ENCODE results near the gene RPH3AL.

Gene RPH3AL

DNA sequence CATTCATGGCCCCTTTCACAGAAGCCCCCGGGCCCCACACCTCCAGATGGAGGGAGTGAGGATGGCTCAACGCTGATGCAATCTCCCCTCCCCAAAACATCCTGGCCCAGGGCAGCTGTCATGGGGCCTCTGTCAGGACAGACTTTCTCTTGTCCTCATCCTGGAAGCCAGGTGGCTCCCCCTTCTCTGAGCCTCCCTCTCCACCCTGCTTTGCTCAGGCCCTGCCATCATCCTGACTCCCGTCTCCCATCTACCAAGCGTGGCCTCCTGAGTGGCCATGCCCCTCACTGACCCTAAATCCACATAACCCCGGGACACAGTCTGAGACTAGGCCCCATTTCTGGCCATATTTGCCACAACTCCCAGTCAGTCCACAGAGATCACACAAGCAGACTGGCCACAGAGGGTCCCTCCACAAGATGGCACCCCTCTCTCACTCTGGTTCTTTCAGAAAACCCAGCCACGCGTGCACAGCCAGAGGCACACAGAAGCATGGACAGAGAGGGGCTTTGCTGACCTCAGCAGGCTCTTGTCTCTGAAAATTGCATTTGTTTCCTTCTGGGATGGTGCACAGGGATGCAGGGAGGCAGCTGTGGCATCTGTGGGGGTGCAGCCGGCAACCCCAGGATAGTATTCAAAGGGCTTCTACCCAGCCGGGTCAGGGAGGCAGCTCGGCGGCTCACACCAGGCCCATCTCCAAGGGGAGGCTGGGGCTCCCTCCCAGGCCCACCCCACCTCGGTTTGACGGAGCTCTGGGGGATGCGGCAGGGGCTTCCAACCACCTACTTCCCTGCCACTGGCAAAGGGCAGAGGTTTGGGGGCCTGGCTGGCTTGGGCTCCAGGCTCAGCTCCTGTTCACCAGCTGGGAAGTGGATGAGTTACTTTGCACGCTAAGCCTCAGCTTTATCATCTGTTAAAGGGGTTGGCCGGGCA lies 188.0 kb downstream of the RPH3AL start:
- H3K4me3 ChIP-seq (ENCODE audit: low read depth, low read length): no peak overlapping the region
- in situ Hi-C loops (cut with HindIII; ENCODE audit: low pct_ligation_motif_present, low sequenced_read_pairs): no loop called here
- H3K36me3 ChIP-seq (replicated peaks): no peaks in the 10 kb centered on the region
- H3K27ac ChIP-seq: no peak overlapping the region
- H3K27me3 ChIP-seq (replicated peaks): no peaks in the 10 kb centered on the region
- peak; percentile 51 for DNase-seq
- TF ChIP-seq, protein P1, sequence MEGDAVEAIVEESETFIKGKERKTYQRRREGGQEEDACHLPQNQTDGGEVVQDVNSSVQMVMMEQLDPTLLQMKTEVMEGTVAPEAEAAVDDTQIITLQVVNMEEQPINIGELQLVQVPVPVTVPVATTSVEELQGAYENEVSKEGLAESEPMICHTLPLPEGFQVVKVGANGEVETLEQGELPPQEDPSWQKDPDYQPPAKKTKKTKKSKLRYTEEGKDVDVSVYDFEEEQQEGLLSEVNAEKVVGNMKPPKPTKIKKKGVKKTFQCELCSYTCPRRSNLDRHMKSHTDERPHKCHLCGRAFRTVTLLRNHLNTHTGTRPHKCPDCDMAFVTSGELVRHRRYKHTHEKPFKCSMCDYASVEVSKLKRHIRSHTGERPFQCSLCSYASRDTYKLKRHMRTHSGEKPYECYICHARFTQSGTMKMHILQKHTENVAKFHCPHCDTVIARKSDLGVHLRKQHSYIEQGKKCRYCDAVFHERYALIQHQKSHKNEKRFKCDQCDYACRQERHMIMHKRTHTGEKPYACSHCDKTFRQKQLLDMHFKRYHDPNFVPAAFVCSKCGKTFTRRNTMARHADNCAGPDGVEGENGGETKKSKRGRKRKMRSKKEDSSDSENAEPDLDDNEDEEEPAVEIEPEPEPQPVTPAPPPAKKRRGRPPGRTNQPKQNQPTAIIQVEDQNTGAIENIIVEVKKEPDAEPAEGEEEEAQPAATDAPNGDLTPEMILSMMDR (IDR thresholded peaks at IDR 0.05; ENCODE audit: low read depth, low read length, missing control alignments): peak; percentile 67

DNA sequence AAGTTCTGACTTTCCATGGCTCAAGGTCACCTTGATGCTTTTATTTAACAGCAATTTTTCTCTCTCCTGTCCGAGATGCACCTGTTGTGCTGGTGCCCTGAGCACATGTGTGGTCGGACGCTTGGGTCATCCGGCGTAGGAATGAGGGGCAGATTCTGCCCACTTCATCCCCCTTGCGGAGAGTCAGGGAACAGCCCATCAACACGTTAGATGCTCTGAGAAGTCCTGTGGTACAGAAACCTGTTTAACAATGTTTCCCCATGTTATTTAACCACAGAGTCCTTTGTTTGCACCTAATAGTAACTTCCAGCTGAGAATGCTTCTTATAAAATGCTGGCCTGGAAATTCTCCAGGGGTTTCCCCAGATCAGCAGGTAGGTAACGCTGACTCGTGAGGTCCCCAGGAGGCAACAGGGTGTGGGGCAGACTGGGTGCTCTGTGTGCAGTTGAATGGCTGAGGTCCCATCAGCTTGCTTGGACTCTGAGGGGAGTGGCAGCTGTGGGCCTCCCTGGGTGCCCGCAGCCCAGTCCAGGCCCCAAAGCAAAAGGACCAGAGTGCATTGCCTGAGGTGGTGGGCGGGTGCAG lies 189.0 kb downstream of the RPH3AL start:
- in situ Hi-C loops (cut with HindIII; ENCODE audit: low pct_ligation_motif_present, low sequenced_read_pairs): no loop called here

DNA sequence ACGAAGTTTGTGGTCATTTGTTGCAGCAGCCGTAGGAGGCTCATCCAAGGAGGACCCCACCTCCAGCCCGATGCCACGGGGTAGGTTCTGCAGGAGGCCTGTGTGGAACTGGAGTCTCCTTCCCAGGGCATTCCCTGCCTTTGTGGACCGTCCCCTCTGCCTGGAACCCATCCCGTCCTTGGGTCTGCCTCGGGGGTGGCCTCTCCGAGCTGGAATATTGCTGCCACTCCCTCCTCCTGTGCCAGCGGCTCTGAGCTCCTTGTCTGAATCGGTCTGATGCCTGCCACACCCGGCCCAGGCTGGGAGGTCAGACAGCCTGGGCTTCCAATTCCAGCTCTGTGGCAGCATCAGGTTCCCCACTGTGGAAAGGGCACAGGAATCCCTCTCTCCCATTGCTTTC lies 189.9 kb downstream of the RPH3AL start:
- Histone ChIP-seq H3K27me3 (replicated peaks) (no peaks in the 10 kb centered on the region), H3K27ac (no peak overlapping the region), H3K4me3 (ENCODE audit: low read depth, low read length) (no peak overlapping the region), H3K36me3 (replicated peaks) (no peaks in the 10 kb centered on the region)
- no peak for DNase-seq
- in situ Hi-C loops (cut with HindIII; ENCODE audit: low pct_ligation_motif_present, low sequenced_read_pairs): no loop called here
- TF ChIP-seq, protein P1 (IDR thresholded peaks at IDR 0.05; ENCODE audit: low read depth, low read length, missing control alignments): no peak

More for the DNA sequence above, 189.0 kb downstream of the RPH3AL start:
- H3K27me3 ChIP-seq (replicated peaks): no peaks in the 10 kb centered on the region
- TF ChIP-seq, protein P1 (IDR thresholded peaks at IDR 0.05; ENCODE audit: low read depth, low read length, missing control alignments): peak; percentile 36
- H3K4me3 ChIP-seq (ENCODE audit: low read depth, low read length): no peak overlapping the region
- DNase-seq: no peak
- no peaks in the 10 kb centered on the region for H3K36me3 ChIP-seq (replicated peaks)
- no peak overlapping the region for H3K27ac ChIP-seq

All from brain microvascular endothelial cell (primary cell).